AG04449 (cell line): ENCODE results near the gene RTP5.

Source experiments
- CTCF ChIA-PET: fragments of 350-600 bp; formaldehyde crosslinking; extraction: SDS; loops from one replicate; lab custom pipeline; 2021; ENCODE audit warnings: antibody characterized with exemption; lab: Yijun Ruan, JAX
- POLR2A ChIA-PET: fragments of 400-600, 350-600 bp; formaldehyde crosslinking; extraction: SDS; loops from one replicate; lab custom pipeline; 2020; ENCODE audit warnings: antibody characterized with exemption, inconsistent platforms; lab: Yijun Ruan, JAX
- DNase-seq: peaks from one replicate; pipeline ENCODE4 v3.0.0-alpha.2; 2010; ENCODE audit warnings: low read depth, low spot score
- H3K4me3 ChIP-seq: 2 replicates; pipeline ENCODE4 v1.5.1; 2011; ENCODE audit warnings: low read depth, mild to moderate bottlenecking, control low read depth, low read length
- TF ChIP-seq, protein P1 (sequence below): IDR thresholded peaks from one replicate; pipeline ENCODE4 v1.5.1; 2011; ENCODE audit warnings: mild to moderate bottlenecking, moderate library complexity, low read length, control low read depth, inconsistent platforms; ENCODE audit not compliant: insufficient read depth; ENCODE audit errors: missing control alignments

Gene RTP5

DNA sequence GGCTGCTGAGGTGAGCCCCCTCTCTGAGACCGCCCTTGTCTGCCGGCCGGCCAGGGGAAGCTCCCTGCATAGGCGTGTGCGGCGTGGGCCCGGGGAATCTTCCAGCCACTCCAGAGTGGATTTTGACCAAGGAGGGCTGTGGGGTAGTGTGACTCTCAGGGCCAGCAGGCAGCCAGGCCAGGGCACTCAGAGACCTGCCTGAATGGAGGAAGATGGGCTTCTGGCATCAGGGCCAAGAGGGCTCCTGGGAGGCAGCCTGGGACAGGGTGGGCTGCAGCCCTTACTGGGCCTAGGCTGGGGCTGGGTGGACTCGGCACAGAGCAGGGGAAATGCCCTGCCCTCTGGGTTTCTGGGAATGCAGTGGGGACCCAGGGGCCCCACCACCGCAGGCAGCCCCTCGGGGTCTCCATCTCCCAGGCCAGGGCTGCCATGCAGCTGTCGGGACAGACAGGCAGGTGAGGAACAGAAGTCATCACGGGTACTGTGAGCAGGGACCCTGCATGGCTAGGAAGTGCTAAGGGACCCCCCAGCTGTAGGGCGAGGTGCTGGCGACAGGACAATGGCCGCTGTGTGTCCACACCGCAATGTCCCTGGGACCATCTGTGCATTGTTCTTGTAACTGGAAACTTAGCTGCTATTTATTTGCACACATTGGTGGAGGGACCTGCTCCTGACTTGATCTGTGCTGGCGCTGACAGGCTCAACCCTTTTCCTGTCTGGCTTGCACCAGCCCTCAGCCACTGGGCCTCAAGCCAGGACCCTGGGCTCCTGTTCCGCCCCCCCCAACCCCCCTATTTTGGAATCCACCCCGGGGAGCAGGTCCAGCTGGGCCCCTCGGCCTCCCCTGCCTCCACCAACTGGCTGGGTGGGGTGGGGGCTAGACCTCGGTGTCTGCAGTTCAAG is 14.9 kb upstream of the RTP5 start:
- ChIA-PET CTCF (no interaction called here), POLR2A (no interaction called here)
- no peak for DNase-seq
- TF ChIP-seq, protein P1, sequence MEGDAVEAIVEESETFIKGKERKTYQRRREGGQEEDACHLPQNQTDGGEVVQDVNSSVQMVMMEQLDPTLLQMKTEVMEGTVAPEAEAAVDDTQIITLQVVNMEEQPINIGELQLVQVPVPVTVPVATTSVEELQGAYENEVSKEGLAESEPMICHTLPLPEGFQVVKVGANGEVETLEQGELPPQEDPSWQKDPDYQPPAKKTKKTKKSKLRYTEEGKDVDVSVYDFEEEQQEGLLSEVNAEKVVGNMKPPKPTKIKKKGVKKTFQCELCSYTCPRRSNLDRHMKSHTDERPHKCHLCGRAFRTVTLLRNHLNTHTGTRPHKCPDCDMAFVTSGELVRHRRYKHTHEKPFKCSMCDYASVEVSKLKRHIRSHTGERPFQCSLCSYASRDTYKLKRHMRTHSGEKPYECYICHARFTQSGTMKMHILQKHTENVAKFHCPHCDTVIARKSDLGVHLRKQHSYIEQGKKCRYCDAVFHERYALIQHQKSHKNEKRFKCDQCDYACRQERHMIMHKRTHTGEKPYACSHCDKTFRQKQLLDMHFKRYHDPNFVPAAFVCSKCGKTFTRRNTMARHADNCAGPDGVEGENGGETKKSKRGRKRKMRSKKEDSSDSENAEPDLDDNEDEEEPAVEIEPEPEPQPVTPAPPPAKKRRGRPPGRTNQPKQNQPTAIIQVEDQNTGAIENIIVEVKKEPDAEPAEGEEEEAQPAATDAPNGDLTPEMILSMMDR: no peak
- H3K4me3 ChIP-seq: no peak overlapping the region

DNA sequence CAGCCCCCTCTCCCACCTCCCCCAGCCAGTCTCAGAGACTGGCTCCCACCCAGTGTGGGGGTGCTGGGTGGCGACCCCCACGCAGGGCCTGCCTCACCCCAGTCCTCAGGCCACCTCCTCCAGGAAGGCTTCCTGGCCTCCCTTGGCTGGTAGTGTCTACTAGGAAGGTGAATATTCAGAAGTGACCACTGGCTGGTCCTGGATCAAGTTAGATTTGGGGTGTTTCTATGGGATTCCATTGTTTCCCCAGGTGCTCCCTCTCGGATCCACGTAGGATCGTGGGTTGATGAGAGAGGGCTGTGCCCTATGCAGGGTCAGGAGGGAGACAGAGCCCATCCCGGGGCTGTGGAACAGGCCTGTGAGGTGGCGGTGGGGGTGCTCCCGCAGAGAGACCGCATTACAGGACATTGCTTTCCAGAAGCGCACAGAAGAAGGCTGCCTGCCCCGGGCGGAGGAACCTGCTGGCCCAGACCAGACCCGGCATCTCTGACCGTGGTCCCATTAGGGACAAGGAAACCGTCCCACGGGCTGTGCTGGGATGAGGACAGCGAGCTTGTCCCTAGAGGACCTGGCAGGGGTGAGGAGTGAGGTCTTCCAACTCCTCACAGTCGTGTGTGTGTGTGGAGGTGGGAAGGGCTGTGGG is 14.2 kb upstream of the RTP5 start:
- H3K4me3 ChIP-seq: no peak overlapping the region
- ChIA-PET CTCF (interaction anchor here (1.3 kb wide), 1 partner anchor 23 kb away, joined by 4 read pairs; no protein-coding TSS in a partner anchor), POLR2A (no interaction called here)
- TF ChIP-seq, protein P1: no peak
- no peak for DNase-seq

DNA sequence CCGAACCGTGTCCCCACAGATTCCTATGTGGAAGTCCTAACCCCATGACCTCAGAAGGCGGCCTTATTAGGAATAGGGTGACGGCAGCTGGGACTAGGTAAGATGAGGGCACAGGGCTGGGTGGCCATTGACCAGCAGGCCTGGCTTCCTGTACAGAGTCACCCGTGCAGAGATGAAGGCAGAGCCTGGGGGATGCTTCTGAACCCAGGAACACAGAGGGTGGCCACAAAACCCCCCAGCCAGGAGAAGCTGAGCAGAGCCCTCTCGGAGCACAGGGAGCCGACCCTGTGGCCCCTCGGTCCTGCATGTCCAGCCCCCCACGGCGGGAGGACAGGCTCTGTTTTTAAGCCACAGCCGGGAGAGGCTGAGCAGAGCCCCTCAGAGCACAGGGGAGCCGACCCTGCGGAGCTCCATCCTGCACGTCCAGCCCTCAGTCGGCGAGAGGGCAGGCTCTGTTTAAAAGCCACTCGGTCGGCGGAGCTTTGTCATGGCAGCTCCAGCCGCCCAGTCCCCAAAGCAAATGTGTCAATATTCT is 13.6 kb upstream of the RTP5 start:
- H3K4me3 ChIP-seq: no peak overlapping the region
- ChIA-PET CTCF (interaction anchor here (1.3 kb wide), 1 partner anchor 22 kb away, joined by 4 read pairs; no protein-coding TSS in a partner anchor), POLR2A (no interaction called here)
- TF ChIP-seq, protein P1: no peak
- DNase-seq: no peak

DNA sequence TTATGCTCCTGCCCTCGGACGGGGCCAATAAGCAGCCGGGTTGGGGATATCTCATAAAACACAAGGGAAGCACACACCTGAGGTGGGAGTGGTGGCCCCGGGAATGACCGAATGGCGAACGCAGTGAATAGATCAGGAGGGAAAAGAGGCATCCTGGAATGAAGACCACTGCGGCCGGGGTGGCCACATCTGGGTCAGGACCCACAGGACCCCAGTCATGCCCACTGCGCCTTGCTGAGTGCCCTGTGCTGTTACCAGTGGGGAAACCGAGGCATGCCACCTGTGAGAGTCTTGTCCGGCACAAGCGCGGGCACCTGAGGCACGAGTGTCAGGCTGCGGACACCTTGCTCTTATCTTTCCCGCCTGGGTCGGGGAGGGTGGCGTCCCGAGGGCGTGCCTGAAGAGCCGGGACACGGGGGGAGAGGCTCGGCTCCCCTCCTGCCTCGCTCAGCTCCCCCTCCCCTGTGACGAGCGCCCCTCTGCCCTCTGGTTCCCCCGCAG is 12.4 kb upstream of the RTP5 start:
- DNase-seq: no peak
- POLR2A ChIA-PET: no interaction called here
- TF ChIP-seq, protein P1: no peak

DNA sequence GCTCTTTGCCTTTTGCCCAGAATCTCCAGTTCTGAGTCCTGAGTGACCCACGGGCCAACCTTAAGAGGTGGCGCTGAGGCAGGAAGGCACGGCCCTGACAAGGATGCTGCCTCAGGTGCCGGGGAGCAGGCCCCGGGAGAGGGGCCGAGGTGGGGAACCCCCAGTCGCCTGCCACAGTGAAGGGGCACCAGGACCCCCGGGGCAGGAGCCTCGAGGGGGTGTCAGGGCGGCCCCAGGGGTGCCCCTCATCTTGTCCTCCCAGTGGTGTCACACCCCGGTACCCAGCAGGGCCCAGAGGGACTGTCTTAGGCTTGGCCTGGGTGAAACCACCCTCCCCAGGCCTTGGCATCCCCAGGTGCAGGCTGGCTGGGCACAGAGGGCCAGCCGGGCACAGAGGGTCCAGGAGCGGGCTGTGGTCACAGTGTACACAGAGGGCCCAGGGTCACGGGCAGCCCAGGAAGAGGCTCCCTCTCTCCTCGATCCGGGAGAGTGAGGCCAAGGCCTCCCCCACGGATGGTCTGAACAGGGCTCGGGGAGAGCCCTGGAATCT is 11.9 kb upstream of the RTP5 start:
- TF ChIP-seq, protein P1: no peak
- no peak overlapping the region for H3K4me3 ChIP-seq
- no peak for DNase-seq
- ChIA-PET CTCF (no interaction called here), POLR2A (no interaction called here)

More for the DNA sequence above, 12.4 kb upstream of the RTP5 start:
- no peak overlapping the region for H3K4me3 ChIP-seq
- CTCF ChIA-PET: no interaction called here
